ENCODE results near the gene RPH3AL.
"Not testable (repeated sequence)": the region's sequence is repeated elsewhere in the genome, so short reads cannot be mapped to it uniquely, and the experiment has no call there.

RPH3AL gene

DNA sequence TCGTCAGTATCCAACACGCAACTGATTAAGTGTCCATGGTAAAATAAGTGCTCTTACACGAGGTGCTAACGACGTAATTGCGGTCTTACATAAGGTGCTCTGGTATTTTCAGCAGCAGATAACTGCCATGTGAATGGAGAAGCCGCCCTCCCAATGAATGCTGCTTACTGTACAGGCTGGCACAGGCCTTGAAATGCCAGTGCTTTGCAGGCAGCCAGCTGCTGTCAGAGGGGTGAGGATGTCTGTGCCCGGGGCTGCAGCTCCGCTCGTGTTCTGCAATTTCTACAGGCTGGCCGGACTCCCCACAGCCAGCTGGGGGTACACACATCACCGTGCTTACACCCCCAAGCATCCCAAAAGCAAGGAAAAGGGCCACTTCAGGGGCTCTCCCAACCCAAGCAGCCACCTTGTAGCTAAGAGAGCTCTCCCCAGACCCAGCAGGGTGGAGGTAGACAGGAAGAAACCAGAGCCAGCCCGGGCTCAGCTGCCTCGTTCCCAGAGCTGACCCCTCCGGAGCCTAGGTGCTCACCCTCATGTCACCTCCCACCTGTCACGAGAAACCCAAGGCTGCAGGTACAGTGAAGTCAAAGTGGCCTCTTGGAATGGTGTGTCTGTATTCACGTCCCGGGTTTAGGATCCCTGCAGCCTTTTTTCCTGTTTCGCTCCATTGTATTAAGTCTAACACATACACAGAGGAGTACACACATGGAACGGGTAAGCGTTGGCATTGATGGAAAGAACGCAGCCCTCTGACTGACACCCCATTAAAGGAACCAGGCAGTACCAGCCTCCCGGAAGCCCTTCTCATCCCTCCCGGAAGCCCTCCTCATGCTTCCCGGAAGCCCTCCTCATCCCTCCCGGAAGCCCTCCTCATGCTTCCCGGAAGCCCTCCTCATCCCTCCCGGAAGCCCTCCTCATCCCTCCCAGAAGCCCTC is 27.2 kb upstream of the RPH3AL start:
- TF ChIP-seq, protein P1, sequence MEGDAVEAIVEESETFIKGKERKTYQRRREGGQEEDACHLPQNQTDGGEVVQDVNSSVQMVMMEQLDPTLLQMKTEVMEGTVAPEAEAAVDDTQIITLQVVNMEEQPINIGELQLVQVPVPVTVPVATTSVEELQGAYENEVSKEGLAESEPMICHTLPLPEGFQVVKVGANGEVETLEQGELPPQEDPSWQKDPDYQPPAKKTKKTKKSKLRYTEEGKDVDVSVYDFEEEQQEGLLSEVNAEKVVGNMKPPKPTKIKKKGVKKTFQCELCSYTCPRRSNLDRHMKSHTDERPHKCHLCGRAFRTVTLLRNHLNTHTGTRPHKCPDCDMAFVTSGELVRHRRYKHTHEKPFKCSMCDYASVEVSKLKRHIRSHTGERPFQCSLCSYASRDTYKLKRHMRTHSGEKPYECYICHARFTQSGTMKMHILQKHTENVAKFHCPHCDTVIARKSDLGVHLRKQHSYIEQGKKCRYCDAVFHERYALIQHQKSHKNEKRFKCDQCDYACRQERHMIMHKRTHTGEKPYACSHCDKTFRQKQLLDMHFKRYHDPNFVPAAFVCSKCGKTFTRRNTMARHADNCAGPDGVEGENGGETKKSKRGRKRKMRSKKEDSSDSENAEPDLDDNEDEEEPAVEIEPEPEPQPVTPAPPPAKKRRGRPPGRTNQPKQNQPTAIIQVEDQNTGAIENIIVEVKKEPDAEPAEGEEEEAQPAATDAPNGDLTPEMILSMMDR (IDR thresholded peaks at IDR 0.05; ENCODE audit: borderline replicate concordance, insufficient read depth, low read depth, low read length): no peak
- no peak overlapping the region for H3K4me3 ChIP-seq (ENCODE audit: low read depth, low read length)

DNA sequence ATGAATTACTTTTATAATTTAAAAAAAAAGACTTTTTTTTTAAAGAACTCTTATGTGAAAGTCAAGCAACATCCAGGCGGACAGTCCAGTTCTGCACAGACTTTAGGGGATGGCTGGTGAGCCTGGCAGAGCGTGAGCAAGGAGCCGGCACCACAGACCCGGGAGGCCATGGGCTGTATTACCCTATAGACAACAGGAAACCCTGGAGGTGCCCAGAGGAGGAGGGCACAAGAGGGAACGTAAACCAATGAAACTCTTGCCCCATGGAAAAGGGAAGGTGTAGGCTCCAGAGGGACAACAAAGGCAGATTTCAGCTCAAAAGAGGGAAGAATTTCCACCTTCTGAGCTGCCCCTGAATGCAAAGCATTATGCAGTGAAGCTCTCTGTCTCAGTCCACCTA is 25.5 kb upstream of the RPH3AL start:
- no peak overlapping the region for H3K4me3 ChIP-seq (ENCODE audit: low read depth, low read length)
- TF ChIP-seq, protein P1 (IDR thresholded peaks at IDR 0.05; ENCODE audit: borderline replicate concordance, insufficient read depth, low read depth, low read length): no peak

DNA sequence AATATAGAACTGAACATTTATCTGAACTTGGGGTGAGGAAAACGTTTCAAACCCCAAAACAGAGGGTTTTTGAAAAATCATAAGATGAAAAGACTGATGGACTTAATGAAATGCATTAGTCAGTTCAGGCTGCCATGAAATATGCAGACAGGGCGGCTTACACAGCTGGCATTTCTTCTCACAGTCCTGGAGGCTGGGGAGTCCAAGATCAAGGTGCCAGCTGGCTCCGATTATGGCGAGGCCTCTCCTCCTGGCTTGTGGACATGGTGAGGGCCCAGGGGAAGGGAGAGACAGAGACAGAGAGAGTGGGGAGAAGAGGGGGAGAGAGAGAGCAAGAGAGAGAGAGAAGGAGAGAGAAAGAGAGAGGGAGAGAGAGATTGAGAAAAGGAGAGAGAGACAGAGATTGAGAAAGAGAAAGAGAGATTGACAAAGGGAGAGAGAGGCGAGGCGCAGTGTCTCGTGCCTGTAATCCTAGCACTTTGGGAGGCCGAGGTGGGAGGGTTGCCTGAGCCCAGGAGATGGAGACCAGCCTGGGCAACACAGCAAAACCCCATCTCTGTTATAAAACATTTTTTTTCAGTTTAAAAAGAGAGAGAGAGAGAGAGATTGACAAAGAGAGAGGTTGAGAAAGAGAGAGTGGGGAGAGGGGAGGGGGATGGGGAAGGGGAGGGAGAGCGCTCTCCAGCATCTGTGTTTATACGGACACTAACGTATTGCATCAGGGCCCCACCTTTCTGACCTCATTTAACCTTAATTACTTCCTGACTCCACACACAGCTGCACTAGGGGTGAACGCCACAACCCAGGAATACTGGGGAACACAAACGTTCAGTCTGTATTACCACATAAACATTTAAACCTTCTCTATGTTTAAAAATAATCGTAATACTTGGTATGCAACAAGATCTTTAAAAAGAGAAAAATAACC is 24.6 kb upstream of the RPH3AL start:
- TF ChIP-seq, protein P1 (IDR thresholded peaks at IDR 0.05; ENCODE audit: borderline replicate concordance, insufficient read depth, low read depth, low read length): no peak

DNA sequence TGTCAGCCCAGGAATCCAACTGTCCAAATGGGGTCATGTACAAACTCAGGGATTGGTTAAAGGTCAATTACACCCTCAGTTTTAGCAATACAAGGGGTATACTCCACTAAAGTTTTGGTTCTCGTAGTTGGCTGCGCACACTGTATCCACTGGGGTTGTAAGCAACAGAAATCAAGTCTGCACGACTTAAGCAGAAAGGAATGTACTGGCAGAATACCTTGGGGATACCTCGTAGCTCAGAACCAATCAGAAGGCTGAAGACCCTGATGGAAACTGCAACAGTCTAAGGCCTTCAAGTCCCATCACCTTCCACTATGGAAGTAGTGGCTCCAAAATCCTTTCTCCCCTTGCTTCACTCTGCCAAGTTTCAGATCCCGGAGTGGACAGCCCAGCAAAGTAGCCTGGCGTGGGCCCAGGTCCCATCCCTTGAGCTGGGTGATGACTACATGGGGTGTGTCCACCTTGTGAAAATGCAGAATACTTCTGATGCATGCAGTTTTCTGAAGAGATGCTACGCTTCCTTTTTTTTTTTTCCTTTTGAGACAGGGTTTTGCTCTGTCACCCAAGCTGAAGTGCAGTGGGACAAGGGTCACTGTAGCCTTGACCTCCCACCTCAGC is 21.1 kb upstream of the RPH3AL start:
- TF ChIP-seq, protein P1 (IDR thresholded peaks at IDR 0.05; ENCODE audit: borderline replicate concordance, insufficient read depth, low read depth, low read length): no peak
- no peak overlapping the region for H3K4me3 ChIP-seq (ENCODE audit: low read depth, low read length)

More for the DNA sequence above, 24.6 kb upstream of the RPH3AL start:
- no peak overlapping the region for H3K4me3 ChIP-seq (ENCODE audit: low read depth, low read length)

DNA sequence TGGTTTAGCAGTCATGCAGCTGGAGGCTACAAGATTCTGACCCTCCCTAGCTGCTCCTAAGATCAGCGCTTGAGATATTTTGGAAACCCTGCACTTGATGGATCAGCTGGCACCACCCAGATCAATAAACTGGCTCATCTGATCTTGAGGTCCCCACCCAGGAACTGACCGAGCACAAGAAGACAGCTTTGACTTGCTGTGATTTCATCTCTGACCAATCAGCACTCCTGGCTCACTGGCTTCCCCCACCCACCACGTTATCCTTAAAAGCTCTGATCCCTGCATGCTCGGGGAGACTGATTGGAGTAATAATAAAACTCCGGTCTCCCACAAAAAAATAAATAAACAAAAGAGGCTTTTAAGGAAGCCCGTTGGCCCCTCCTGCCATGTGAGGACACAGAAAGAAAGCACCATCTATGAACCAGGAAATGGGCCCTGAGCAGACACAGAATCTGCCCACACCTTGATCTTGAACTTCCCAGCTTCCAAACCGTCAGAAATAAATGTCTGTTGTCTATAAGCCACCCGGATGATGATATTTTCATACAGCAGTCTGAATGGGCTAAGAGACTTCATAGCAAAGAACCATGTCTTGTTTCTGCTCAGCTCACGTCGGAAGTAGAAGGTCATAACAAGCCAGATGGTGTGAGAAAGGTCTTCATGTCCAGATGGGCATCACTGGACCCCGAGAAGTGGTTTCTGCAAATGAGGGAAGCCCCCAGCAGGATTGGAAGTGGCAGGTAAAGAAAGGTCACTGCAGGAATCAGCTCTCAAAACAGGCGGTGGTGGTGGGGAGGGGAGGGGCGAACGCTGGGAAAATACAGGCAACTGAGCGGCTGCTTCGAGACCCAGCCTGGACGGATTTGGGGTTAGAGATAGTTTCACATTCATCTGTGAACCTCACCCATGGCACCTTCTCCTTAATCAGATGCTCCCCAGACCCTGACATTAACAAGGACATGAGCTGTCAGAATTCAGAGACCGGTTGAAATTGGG is 19.8 kb upstream of the RPH3AL start:
- no peak overlapping the region for H3K4me3 ChIP-seq (ENCODE audit: low read depth, low read length)
- TF ChIP-seq, protein P1 (IDR thresholded peaks at IDR 0.05; ENCODE audit: borderline replicate concordance, insufficient read depth, low read depth, low read length): no peak

DNA sequence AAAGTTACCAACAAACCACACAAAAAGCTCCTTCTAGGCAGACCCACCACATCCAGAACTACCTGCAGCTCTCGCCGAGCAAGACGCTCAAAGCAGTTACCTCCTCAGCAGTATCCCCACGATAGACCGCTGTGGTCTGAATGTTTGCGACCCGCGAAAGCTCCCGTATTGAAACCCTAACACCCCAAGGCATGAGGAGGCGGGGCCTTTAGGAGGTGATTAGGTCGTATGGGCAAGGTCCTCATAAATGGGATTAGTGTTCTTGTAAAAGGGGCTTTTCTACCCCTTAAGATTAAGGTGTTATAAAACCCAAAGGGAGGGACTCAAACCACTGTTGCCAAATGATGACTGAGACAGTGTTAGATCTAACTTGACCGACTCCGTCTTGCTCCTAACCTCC is 19.0 kb upstream of the RPH3AL start:
- TF ChIP-seq, protein P1 (IDR thresholded peaks at IDR 0.05; ENCODE audit: borderline replicate concordance, insufficient read depth, low read depth, low read length): no peak
- no peak overlapping the region for H3K4me3 ChIP-seq (ENCODE audit: low read depth, low read length)

DNA sequence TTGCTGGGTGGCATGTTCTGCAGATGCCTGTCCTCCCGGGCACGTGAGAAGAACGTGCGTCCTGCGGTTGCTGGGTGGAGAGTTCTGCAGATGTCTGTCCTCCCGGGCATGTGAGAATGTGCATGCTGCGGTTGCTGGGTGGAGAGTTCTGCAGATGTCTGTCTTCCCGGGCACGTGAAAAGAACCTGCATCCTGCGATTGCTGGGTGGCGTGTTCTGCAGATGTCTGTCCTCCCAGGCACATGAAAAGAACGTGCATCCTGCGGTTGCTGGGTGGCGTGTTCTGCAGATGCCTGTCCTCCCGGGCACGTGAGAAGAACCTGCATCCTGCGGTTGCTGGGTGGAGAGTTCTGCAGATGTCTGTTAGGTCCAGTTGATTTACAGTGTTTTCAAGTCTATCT is 15.0 kb upstream of the RPH3AL start:
- H3K4me3 ChIP-seq (ENCODE audit: low read depth, low read length): not testable (repeated sequence)

DNA sequence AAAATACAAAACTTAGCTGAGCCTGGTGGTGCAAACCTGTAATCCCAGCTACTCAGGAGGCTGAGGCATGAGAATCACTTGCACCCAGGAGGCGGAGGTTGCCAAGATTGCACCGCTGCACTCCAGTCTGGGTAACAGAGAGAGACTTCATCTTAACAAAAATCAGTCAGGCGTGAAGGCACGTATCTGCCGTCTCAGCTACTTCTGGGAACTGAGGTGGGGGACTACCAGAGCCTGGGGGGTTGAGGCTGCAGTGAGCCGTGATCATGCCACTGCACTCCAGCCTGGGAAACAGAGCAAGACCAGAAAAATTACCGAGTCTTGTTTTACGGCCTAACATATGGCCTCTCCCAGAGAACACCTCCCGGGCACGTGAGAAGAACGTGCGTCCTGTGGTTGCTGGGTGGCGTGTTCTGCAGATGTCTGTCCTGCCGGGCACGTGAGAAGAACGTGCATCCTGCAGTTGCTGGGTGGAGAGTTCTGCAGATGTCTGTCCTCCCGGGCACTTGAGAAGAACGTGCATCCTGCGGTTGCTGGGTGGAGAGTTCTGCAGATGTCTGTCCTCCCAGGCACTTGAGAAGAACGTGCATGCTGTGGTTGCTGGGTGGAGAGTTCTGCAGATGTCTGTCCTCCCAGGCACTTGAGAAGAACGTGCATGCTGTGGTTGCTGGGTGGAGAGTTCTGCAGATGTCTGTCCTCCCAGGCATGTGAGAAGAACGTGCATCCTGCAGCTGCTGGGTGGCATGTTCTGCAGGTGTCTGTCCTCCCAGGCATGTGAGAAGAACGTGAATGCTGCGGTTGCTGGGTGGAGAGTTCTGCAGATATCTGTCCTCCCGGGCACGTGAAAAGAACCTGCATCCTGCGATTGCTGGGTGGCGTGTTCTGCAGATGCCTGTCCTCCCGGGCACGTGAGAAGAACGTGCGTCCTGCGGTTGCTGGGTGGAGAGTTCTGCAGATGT is 14.3 kb upstream of the RPH3AL start:
- not testable (repeated sequence) for H3K4me3 ChIP-seq (ENCODE audit: low read depth, low read length)
